KOPT-K1 (cell line): ENCODE measurements around the gene TCEAL6.

Source experiments
- H3K27ac ChIP-seq: fragments of 200-600 bp; sonication (generic); 2 replicates; pipeline ENCODE4 v1.5.1; 2016; ENCODE audit warnings: antibody characterized with exemption, mild to moderate bottlenecking, low read depth, low read length; ENCODE audit not compliant: poor library complexity, severe bottlenecking
- H3K36me3 ChIP-seq: fragments of 200-600 bp; sonication (generic); 2 replicates; pipeline ENCODE4 v1.5.1; 2017; ENCODE audit warnings: antibody characterized with exemption, mild to moderate bottlenecking, low read length, moderate library complexity; ENCODE audit not compliant: insufficient read depth
- H3K9me3 ChIP-seq: fragments of 200-600 bp; sonication (generic); 2 replicates; pipeline ENCODE4 v1.5.1; 2017; ENCODE audit warnings: antibody characterized with exemption, low read length, mild to moderate bottlenecking; ENCODE audit not compliant: insufficient read depth, poor library complexity, severe bottlenecking

Gene TCEAL6

GRCh38 chrX:102113367-102113766 is 28.9 kb downstream of the TCEAL6 start:
- no peak overlapping the region for H3K27ac ChIP-seq
- H3K9me3 ChIP-seq, result no peaks in the 10 kb centered on the region
- H3K36me3 ChIP-seq, result no peaks in the 10 kb centered on the region
